SJSA1 (cell line): ENCODE data around the gene PURA. TPM values are rescaled to one million over a fixed set of nuclear protein-coding genes. Genes with fewer than 3 reads are reported as not detected.

Experiments used
- DNase-seq, 2 experiments: peaks; one replicate each; pipeline ENCODE4 v3.0.0-alpha.2; 2015 to 2020; ENCODE audit warnings: low spot score in 2 of 2, low read depth in 1 of 2
- H3K27ac ChIP-seq: fragments of 250-450 bp; sonication (Bioruptor Pico); 2 replicates; pipeline ENCODE4 v1.5.1; 2020; ENCODE audit warnings: mild to moderate bottlenecking, moderate library complexity
- H3K27me3 ChIP-seq: fragments of 250-450 bp; sonication (Bioruptor Pico); replicated peaks from 2 replicates; pipeline ENCODE4 v1.5.1; 2020; ENCODE audit warnings: mild to moderate bottlenecking, moderate library complexity
- H3K36me3 ChIP-seq: fragments of 250-450 bp; sonication (Bioruptor Pico); 2 replicates; pipeline ENCODE4 v1.5.1; 2020; ENCODE audit warnings: mild to moderate bottlenecking
- H3K4me1 ChIP-seq: fragments of 250-450 bp; sonication (Bioruptor Pico); replicated peaks from 2 replicates; pipeline ENCODE4 v1.6.1; 2021; ENCODE audit warnings: mild to moderate bottlenecking
- H3K4me3 ChIP-seq: fragments of 250-450 bp; sonication (Bioruptor Pico); 2 replicates; pipeline ENCODE4 v1.5.1; 2020; ENCODE audit warnings: mild to moderate bottlenecking
- H3K9me3 ChIP-seq: fragments of 250-450 bp; sonication (Bioruptor Pico); replicated peaks from 2 replicates; pipeline ENCODE4 v1.5.1; 2020; ENCODE audit warnings: mild to moderate bottlenecking
- total RNA-seq: library from RNA; depleted of rRNA; stranded (reverse); fragments of >200 nt; shearing (Covaris generic); gene quantifications from 2 replicates; pipeline ENCODE4 v1.2.3, GENCODE V29; 2014

PURA gene
- total RNA-seq, 1 experiment from 2014 or later, result 16.7 TPM

DNA sequence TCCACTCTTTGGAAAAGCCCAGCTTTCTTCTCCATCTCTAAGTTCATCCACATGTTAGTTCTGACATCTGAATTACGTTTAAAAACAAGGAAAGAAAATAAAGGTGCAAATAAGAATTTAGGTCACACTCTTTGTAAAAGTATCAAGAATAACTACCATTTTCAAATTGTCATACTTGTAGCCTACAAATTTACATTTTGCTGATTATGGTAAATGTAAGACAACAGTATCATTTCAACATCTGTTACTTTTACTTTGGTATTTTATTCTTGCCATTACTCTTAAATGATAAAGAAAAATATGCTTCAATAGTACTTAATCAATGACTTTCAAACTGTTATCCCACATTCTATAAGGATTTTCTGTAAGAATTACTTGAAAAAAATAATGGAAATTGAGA, 9.8 kb upstream of the PURA start:
- Histone ChIP-seq H3K36me3 (no peaks in the 10 kb centered on the region), H3K27ac (no peak overlapping the region), H3K4me1 (peaks cover 10% of the 10 kb centered on the region), H3K4me3 (no peak overlapping the region), H3K9me3 (no peaks in the 10 kb centered on the region), H3K27me3 (peaks cover 26% of the 10 kb centered on the region)
- DNase-seq, result no peak

DNA sequence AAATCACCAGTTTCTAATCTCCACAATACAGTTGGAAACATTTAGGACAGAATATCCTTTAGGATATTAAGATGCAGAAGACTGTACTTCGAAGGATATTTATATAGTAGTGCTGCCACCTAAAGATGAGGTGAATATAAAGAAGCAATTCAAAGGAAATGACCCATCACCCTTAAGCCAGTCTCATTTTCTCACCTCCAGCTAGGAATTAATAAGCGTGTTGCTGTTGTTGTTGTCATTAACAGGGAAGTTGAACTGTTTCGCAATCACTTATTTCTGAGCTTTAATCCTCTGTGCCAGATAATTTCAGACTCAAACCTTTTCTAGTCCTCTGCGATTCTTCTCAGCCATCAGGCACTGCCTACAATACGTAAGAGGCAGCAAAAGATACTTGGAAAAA, 7.8 kb upstream of the PURA start:
- DNase-seq, result no peak
- peaks cover 13% of the 10 kb centered on the region for H3K4me1 ChIP-seq
- H3K9me3 ChIP-seq, result no peaks in the 10 kb centered on the region
- no peak overlapping the region for H3K27ac ChIP-seq
- H3K36me3 ChIP-seq, result no peaks in the 10 kb centered on the region
- H3K4me3 ChIP-seq, result no peak overlapping the region
- peaks cover 16% of the 10 kb centered on the region for H3K27me3 ChIP-seq

DNA sequence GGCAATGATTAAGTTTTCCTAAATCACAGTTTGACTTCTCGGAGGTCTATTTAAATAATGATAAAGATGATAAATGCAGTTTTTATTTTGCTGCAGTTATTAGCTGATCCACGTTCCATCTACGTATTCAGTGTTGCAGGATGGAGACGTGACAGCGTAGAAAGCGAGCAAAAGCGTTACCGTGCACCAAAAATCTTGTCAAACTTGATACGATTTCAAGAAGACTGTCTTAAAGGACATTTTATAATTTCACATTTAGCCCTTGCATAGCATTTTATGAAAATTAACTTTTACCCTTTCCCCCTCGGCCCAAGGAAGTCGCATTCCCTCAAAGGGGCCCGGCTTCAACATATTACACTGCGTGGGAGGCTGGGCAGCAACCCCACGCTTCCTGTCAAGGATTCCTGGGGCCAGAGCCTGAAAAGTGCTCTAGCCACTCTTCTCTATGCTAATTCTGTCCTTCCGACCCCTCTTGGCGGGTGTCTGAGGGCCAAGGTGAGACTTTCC, 7.1 kb upstream of the PURA start:
- H3K4me3 ChIP-seq, result peak overlapping the region; percentile 71
- peak overlapping the region; percentile 52 for H3K27ac ChIP-seq
- H3K9me3 ChIP-seq, result no peaks in the 10 kb centered on the region
- no peak for DNase-seq
- peaks cover 16% of the 10 kb centered on the region for H3K27me3 ChIP-seq
- no peaks in the 10 kb centered on the region for H3K36me3 ChIP-seq
- H3K4me1 ChIP-seq, result peaks cover 13% of the 10 kb centered on the region

- peaks cover 18% of the 10 kb centered on the region for H3K4me1 ChIP-seq
- H3K9me3 ChIP-seq, result no peaks in the 10 kb centered on the region
- H3K36me3 ChIP-seq, result no peaks in the 10 kb centered on the region
- peak overlapping the region; percentile 52 for H3K27ac ChIP-seq
- peak overlapping the region; percentile 71 for H3K4me3 ChIP-seq
- H3K27me3 ChIP-seq, result peaks cover 16% of the 10 kb centered on the region
- DNase-seq, result peak; percentile 97 to 98
Measured at GRCh38 chr5:140107312-140108092, 6.4 kb upstream of the PURA start.

- Histone ChIP-seq H3K27ac (no peak overlapping the region), H3K36me3 (no peaks in the 10 kb centered on the region), H3K4me1 (peaks cover 26% of the 10 kb centered on the region), H3K4me3 (peak overlapping the region; percentile 71), H3K27me3 (peaks cover 14% of the 10 kb centered on the region), H3K9me3 (no peaks in the 10 kb centered on the region)
- peak in 1 of 2 experiments; percentile 42 for DNase-seq
Measured at GRCh38 chr5:140108093-140109017, 5.6 kb upstream of the PURA start.

DNA sequence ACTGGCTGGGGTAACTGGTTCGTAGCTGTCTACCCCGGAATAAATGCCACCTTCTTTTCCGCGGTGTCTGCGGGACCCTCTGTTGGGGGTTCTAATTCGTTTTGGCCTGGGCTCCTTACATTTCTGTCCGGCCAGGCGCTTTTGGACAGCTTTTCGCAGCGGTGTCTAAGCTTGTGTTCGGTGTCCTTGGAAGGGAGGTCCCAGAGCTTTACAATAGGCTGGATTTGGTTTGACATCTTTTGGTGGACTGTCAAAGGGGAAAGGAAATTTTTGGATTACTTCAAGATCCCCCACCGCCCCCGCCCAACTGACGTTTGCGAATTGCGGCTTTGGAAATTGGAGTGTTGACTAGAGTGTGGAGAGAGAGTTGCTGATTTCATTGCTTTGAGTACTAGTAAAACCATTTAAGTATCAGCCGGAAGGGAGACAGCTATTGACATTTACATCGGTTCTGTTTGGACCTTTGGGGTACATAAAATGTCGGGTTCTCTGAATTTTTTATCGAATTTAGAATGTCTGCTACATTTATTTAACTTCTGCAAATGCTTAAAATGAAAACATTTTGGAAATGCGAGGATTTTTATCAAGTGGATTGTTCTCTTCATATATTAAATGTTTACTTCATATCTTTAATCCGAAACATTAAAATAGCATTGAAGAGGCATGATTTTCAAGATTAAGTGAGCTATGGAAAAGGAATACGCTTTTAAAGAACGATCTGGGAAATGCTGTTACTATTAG, 4.7 kb upstream of the PURA start:
- H3K27me3 ChIP-seq, result peaks cover 10% of the 10 kb centered on the region
- H3K27ac ChIP-seq, result no peak overlapping the region
- no peak for DNase-seq
- no peaks in the 10 kb centered on the region; the same call in 1 of the 2 replicates for H3K36me3 ChIP-seq
- H3K4me3 ChIP-seq, result peak overlapping the region; percentile 71
- H3K9me3 ChIP-seq, result no peaks in the 10 kb centered on the region
- H3K4me1 ChIP-seq, result peaks cover 28% of the 10 kb centered on the region

DNA sequence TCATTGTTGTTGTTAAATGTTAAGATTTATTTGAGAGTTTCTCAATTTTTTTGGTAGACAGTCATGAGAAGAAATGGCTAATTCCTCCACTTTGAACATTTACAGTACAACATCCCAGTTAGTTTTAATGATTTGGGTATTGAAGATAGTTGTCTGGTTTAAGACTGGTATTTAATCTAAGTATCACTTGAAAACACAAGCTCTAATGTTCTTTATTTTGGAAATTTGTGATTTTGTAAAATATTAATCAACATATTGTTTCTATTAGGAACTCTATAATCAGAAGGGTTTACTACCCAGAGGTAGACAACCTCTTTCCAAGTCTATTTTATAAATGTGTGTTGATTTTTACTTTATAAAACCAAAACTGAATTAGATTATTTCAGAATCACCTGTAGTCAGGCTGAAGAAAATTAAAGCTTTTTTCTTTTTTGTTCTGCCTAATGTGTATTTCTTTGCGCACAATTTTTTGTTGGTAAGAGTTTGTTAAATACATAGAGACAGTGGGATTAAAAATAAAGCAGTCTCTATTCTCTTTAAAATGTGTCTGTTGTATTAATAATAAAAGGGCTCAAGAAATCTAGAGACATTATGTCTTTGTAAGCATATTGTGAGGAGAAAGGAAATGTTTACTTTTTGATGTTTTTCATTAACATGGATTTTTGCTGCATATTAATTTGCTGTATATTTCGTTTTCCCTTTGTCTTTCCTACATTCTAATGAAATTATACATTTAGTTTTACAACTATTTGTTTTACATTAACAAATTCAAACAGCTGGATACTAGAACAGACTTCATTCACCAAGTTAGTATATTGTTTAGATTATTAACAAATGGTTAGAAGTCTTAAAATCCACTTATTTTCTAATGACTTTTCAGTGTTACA, 3.9 kb upstream of the PURA start:
- Histone ChIP-seq H3K4me1 (peaks cover 32% of the 10 kb centered on the region), H3K27ac (no peak overlapping the region), H3K9me3 (no peaks in the 10 kb centered on the region), H3K27me3 (peaks cover 3% of the 10 kb centered on the region), H3K4me3 (no peak overlapping the region), H3K36me3 (peaks cover 8% of the 10 kb centered on the region)
- no peak for DNase-seq

GRCh38 chr5:140110646-140110957, 3.3 kb upstream of the PURA start:
- no peak for DNase-seq
- no peak overlapping the region for H3K27ac ChIP-seq
- H3K36me3 ChIP-seq, result peaks cover 14% of the 10 kb centered on the region
- H3K27me3 ChIP-seq, result no peaks in the 10 kb centered on the region
- no peak overlapping the region for H3K4me3 ChIP-seq
- no peaks in the 10 kb centered on the region for H3K9me3 ChIP-seq
- peaks cover 38% of the 10 kb centered on the region for H3K4me1 ChIP-seq

DNA sequence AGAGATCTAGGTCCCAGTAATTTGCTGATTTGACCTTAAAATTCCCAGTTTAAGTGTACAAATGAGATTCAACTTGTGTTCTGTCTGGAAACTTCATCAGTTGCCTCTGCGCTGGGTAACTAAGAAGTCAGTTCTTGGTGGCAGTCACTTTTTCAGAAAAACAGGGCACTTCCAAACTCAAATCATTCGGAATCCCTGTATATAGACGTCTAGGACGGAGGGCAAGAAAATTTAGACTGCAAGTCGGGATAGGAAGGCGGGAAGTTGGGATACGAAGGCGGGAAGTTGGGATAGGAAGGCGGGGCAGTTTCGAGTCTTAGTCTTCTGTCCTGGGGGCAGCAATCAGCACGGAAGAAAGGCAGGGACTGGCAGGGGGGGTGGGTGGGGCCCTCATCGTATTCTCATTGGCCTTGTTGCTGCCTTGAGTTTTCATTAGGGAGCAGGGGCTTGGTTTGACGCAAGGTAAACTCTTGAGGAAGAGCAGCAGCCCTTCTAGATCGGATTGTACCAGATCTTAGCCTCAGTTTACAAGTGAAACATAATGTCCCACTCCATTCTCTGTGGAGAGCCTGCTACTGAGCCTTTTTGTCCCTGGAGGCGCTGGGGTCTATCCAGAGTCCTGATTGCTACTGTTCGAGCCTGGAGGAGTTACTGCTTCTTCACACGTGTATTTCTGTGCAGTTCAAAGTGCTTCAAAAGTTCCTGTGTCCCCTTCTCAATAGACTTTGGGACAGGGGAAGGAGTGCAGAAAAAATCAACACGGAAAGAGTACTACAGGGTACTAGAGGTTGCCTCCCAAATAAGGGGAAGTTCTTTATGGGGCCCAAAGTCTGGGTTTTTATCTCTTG, 2.7 kb upstream of the PURA start:
- Histone ChIP-seq H3K27ac (no peak overlapping the region), H3K36me3 (peaks cover 20% of the 10 kb centered on the region), H3K9me3 (no peaks in the 10 kb centered on the region), H3K4me1 (peaks cover 42% of the 10 kb centered on the region), H3K27me3 (no peaks in the 10 kb centered on the region), H3K4me3 (no peak overlapping the region)
- DNase-seq, result no peak

GRCh38 chr5:140111859-140112551, 1.9 kb upstream of the PURA start:
- no peak for DNase-seq
- Histone ChIP-seq H3K4me3 (no peak overlapping the region), H3K9me3 (no peaks in the 10 kb centered on the region), H3K27ac (no peak overlapping the region), H3K36me3 (peaks cover 22% of the 10 kb centered on the region), H3K4me1 (peaks cover 42% of the 10 kb centered on the region), H3K27me3 (no peaks in the 10 kb centered on the region)

DNA sequence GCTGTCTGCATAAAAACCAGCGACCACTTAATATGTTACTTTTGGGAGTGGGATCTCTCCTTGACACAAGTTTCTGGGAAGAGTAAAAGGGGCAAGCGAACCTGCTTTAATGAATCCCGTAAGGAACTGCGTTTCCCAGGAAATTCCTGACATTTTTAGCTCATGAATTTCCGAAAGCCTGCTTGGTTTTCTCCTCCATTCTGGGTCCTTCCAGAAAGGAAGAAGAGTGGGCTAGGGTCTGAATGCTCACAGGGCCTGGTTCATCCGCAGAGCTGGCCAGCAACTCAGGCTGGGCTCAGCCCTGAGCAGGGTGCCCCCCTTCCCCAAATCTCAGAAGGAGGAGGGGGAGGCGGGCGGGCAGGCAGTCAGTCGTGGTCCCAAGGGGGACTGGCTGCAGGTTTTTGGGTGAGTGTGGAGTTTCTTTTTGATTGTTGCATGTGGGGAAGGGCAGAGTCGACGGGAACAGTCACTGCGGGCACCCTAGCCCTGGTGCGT, 1.2 kb upstream of the PURA start:
- peaks cover 22% of the 10 kb centered on the region for H3K36me3 ChIP-seq
- H3K9me3 ChIP-seq, result no peaks in the 10 kb centered on the region
- H3K4me1 ChIP-seq, result peaks cover 39% of the 10 kb centered on the region
- peak in 1 of 2 experiments; percentile 36 for DNase-seq
- H3K27ac ChIP-seq, result 0 out of 2 replicates have a peak overlapping the region, but pooled peaks have one; percentile 2
- peak overlapping the region; percentile 68 for H3K4me3 ChIP-seq
- H3K27me3 ChIP-seq, result no peaks in the 10 kb centered on the region
